ENCODE results near the gene TMEM217.

TMEM217 gene

GRCh38 chr6:37192666-37193065 lies 65.3 kb downstream of the TMEM217 start:
- DNase-seq, result no peak
- Histone ChIP-seq H3K36me3 (replicated peaks; ENCODE audit: insufficient read depth, low read length) (no peaks in the 10 kb centered on the region), H3K27me3 (replicated peaks; ENCODE audit: insufficient read depth, low read length) (no peaks in the 10 kb centered on the region), H3F3A (ENCODE audit: insufficient read depth, low read length) (no peaks in the 10 kb centered on the region), H4K20me1 (ENCODE audit: insufficient read depth, low read length) (no peaks in the 10 kb centered on the region), H2AFZ (ENCODE audit: low read length) (no peak overlapping the region), H3K4me3 (ENCODE audit: low read length) (no peak overlapping the region), H3K4me2 (ENCODE audit: low read depth, low read length) (no peak overlapping the region), H3K27ac (ENCODE audit: low read length) (no peak overlapping the region), H3K79me2 (ENCODE audit: low read length) (no peaks in the 10 kb centered on the region), H3K9me3 (replicated peaks; ENCODE audit: insufficient read depth, low read length) (no peaks in the 10 kb centered on the region), H3K9ac (ENCODE audit: low read length) (no peak overlapping the region), H3K4me1 (ENCODE audit: low read length) (0 out of 2 replicates have a peak, but pooled peaks cover 5% of the 10 kb centered on the region), H3K9me2 (replicated peaks; ENCODE audit: insufficient read depth, low read length) (no peaks in the 10 kb centered on the region)
- no peak for TF ChIP-seq CTCF (IDR thresholded peaks at IDR 0.05; ENCODE audit: low read length)
- no peak for TF ChIP-seq EZH2phosphoT487 (IDR thresholded peaks at IDR 0.05; ENCODE audit: low read length)
- no peak for TF ChIP-seq EZH2 (optimal IDR thresholded peaks at IDR 0.05; ENCODE audit: low read depth, low read length)

GRCh38 chr6:37190159-37190535 lies 67.8 kb downstream of the TMEM217 start:
- Histone ChIP-seq H3K9me2 (replicated peaks; ENCODE audit: insufficient read depth, low read length) (no peaks in the 10 kb centered on the region), H3K27me3 (replicated peaks; ENCODE audit: insufficient read depth, low read length) (no peaks in the 10 kb centered on the region), H3K36me3 (replicated peaks; ENCODE audit: insufficient read depth, low read length) (no peaks in the 10 kb centered on the region), H2AFZ (ENCODE audit: low read length) (no peak overlapping the region), H3K9ac (ENCODE audit: low read length) (no peak overlapping the region), H3K9me3 (replicated peaks; ENCODE audit: insufficient read depth, low read length) (no peaks in the 10 kb centered on the region), H3K4me2 (ENCODE audit: low read depth, low read length) (no peak overlapping the region), H4K20me1 (ENCODE audit: insufficient read depth, low read length) (no peaks in the 10 kb centered on the region), H3K79me2 (ENCODE audit: low read length) (no peaks in the 10 kb centered on the region), H3F3A (ENCODE audit: insufficient read depth, low read length) (no peaks in the 10 kb centered on the region), H3K4me1 (ENCODE audit: low read length) (0 out of 2 replicates have a peak, but pooled peaks cover 5% of the 10 kb centered on the region), H3K27ac (ENCODE audit: low read length) (no peak overlapping the region), H3K4me3 (ENCODE audit: low read length) (no peak overlapping the region)
- TF ChIP-seq CTCF (IDR thresholded peaks at IDR 0.05; ENCODE audit: low read length), result no peak
- no peak for TF ChIP-seq EZH2 (optimal IDR thresholded peaks at IDR 0.05; ENCODE audit: low read depth, low read length)
- no peak for TF ChIP-seq EZH2phosphoT487 (IDR thresholded peaks at IDR 0.05; ENCODE audit: low read length)
- DNase-seq, result no peak

- no peaks in the 10 kb centered on the region for H3K9me3 ChIP-seq (replicated peaks; ENCODE audit: insufficient read depth, low read length)
- H3F3A ChIP-seq (ENCODE audit: insufficient read depth, low read length), result no peaks in the 10 kb centered on the region
- H2AFZ ChIP-seq (ENCODE audit: low read length), result no peak overlapping the region
- H3K27me3 ChIP-seq (replicated peaks; ENCODE audit: insufficient read depth, low read length), result no peaks in the 10 kb centered on the region
- no peak for DNase-seq
- H3K36me3 ChIP-seq (replicated peaks; ENCODE audit: insufficient read depth, low read length), result no peaks in the 10 kb centered on the region
- TF ChIP-seq EZH2 (optimal IDR thresholded peaks at IDR 0.05; ENCODE audit: low read depth, low read length) (no peak), EZH2phosphoT487 (IDR thresholded peaks at IDR 0.05; ENCODE audit: low read length) (no peak), CTCF (IDR thresholded peaks at IDR 0.05; ENCODE audit: low read length) (no peak)
- no peaks in the 10 kb centered on the region for H3K79me2 ChIP-seq (ENCODE audit: low read length)
- H3K4me2 ChIP-seq (ENCODE audit: low read depth, low read length), result no peak overlapping the region
- H3K4me1 ChIP-seq (ENCODE audit: low read length), result no peaks in the 10 kb centered on the region
- no peak overlapping the region for H3K9ac ChIP-seq (ENCODE audit: low read length)
- no peaks in the 10 kb centered on the region for H4K20me1 ChIP-seq (ENCODE audit: insufficient read depth, low read length)
- no peak overlapping the region for H3K27ac ChIP-seq (ENCODE audit: low read length)
- H3K4me3 ChIP-seq (ENCODE audit: low read length), result no peak overlapping the region
- H3K9me2 ChIP-seq (replicated peaks; ENCODE audit: insufficient read depth, low read length), result no peaks in the 10 kb centered on the region
These were observed 68.9 kb downstream of the TMEM217 start for GRCh38 chr6:37188962-37189510.

Measured in MM.1S (cell line).